A673 (cell line): Measurements from ENCODE around the gene BPI. TPM values are rescaled to one million over a fixed set of nuclear protein-coding genes. Genes with fewer than 3 reads are reported as not detected.

ENCODE experiments used
- BruUV-seq: library from RNA; stranded (reverse); fragments of 400-500 nt; replicated peaks from 2 replicates; lab custom pipeline; 2021; lab: Mats Ljungman, UMichigan
- CTCF ChIA-PET: fragments of 300-600 bp; sonication (Branson Sonifier 250); formaldehyde crosslinking; loops from one replicate; lab custom pipeline; 2022; ENCODE audit warnings: antibody characterized with exemption; lab: Charles Lee
- POLR2A ChIA-PET: fragments of 300-600 bp; sonication (Branson Sonifier 250); formaldehyde crosslinking; loops from one replicate; lab custom pipeline; 2022; ENCODE audit warnings: antibody characterized with exemption; ENCODE audit not compliant: low non-redundant PET; lab: Charles Lee
- DNase-seq: peaks from one replicate; pipeline ENCODE4 v3.0.0-alpha.2; 2015; ENCODE audit warnings: low spot score
- H3K27ac ChIP-seq: fragments of 200-600 bp; sonication (generic); 2 replicates; pipeline ENCODE4 v1.5.1; 2016; ENCODE audit warnings: mixed run types, low read depth, mild to moderate bottlenecking, mixed read lengths, antibody characterized with exemption, low read length; ENCODE audit not compliant: poor library complexity, severe bottlenecking
- H3K27me3 ChIP-seq: fragments of 200-600 bp; sonication (generic); replicated peaks from 2 replicates; pipeline ENCODE4 v1.6.1; 2017; ENCODE audit warnings: mixed run types, low read depth, mild to moderate bottlenecking, mixed read lengths, antibody characterized with exemption, low read length; ENCODE audit not compliant: insufficient read depth, poor library complexity
- H3K36me3 ChIP-seq: fragments of 200-600 bp; sonication (generic); 2 replicates; pipeline ENCODE4 v1.6.1; 2016; ENCODE audit warnings: mixed run types, mild to moderate bottlenecking, mixed read lengths, antibody characterized with exemption, low read length; ENCODE audit not compliant: insufficient read depth, poor library complexity, severe bottlenecking
- H3K4me1 ChIP-seq: fragments of 200-600 bp; sonication (generic); 2 replicates; pipeline ENCODE4 v1.6.1; 2017; ENCODE audit warnings: mixed run types, mild to moderate bottlenecking, mixed read lengths, antibody characterized with exemption, low read length; ENCODE audit not compliant: insufficient read depth, poor library complexity, severe bottlenecking
- H3K4me3 ChIP-seq: fragments of 200-600 bp; sonication (generic); 2 replicates; pipeline ENCODE4 v1.5.1; 2016; ENCODE audit warnings: low read depth, mixed run types, mild to moderate bottlenecking, mixed read lengths, low read length; ENCODE audit not compliant: poor library complexity, severe bottlenecking
- H3K9me3 ChIP-seq: fragments of 200-600 bp; sonication (generic); 2 replicates; pipeline ENCODE4 v1.6.1; 2016; ENCODE audit warnings: mixed run types, low read depth, mild to moderate bottlenecking, mixed read lengths, antibody characterized with exemption, low read length; ENCODE audit not compliant: poor library complexity, severe bottlenecking
- CTCF ChIP-seq: fragments of 300-800, 200-600 bp; sonication (generic); conservative IDR thresholded peaks from 2 replicates; pipeline ENCODE4 v1.5.1; 2017; ENCODE audit warnings: low read depth, mild to moderate bottlenecking, antibody characterized with exemption, low read length, moderate library complexity, mixed read lengths
- EZH2 ChIP-seq: fragments of 200-600 bp; sonication (generic); IDR thresholded peaks from 2 replicates; pipeline ENCODE4 v1.6.1; 2017; ENCODE audit warnings: borderline replicate concordance, low read depth, mild to moderate bottlenecking, mixed read lengths, antibody characterized with exemption, low read length; ENCODE audit not compliant: poor library complexity, severe bottlenecking
- intact Hi-C: fragments of 100-400 bp; cut with micrococcal nuclease; formaldehyde crosslinking; loops from one replicate; pipeline ENCODE4 v1.10.0; 2022; ENCODE audit not compliant: unreplicated experiment
- total RNA-seq: library from RNA; stranded (reverse); gene quantifications from 2 replicates; pipeline ENCODE4 v1.2.3, GENCODE V29; 2021

Gene BPI
- total RNA-seq, 1 experiment from 2014 or later = not detected

GRCh38 chr20:38340693-38341092 lies 36.7 kb downstream of the BPI start:
- CTCF ChIA-PET = no interaction called here
- no TSS peak for BruUV-seq
- peaks cover 6% of the 10 kb centered on the region for H3K9me3 ChIP-seq

GRCh38 chr20:38342216-38342615 lies 38.3 kb downstream of the BPI start:
- H3K4me1 ChIP-seq = no peaks in the 10 kb centered on the region
- H3K9me3 ChIP-seq = peaks cover 6% of the 10 kb centered on the region
- CTCF ChIA-PET = no interaction called here
- H3K27me3 ChIP-seq = no peaks in the 10 kb centered on the region
- H3K4me3 ChIP-seq = no peak overlapping the region
- H3K27ac ChIP-seq = no peak overlapping the region
- TF ChIP-seq EZH2 (no peak), CTCF (no peak)
- no TSS peak for BruUV-seq
- no peak for DNase-seq
- intact Hi-C loops = no loop called here
- POLR2A ChIA-PET = interaction anchor here (0.7 kb wide), 1 partner anchor 262 kb away, joined by 3 read pairs; no protein-coding TSS in a partner anchor
- H3K36me3 ChIP-seq = no peaks in the 10 kb centered on the region

More at GRCh38 chr20:38340693-38341092, 36.7 kb downstream of the BPI start:
- TF ChIP-seq EZH2 (no peak), CTCF (no peak)
- POLR2A ChIA-PET = no interaction called here
- intact Hi-C loops = no loop called here
- H3K27ac ChIP-seq = no peak overlapping the region
- no peak overlapping the region for H3K4me3 ChIP-seq
- H3K27me3 ChIP-seq = peaks cover 6% of the 10 kb centered on the region
- H3K36me3 ChIP-seq = no peaks in the 10 kb centered on the region
- DNase-seq = no peak
- no peaks in the 10 kb centered on the region for H3K4me1 ChIP-seq

GRCh38 chr20:38342713-38343310 lies 38.9 kb downstream of the BPI start:
- no peak overlapping the region for H3K27ac ChIP-seq
- H3K9me3 ChIP-seq = peaks cover 3% of the 10 kb centered on the region
- no TSS peak for BruUV-seq
- no peaks in the 10 kb centered on the region for H3K27me3 ChIP-seq
- no peaks in the 10 kb centered on the region for H3K4me1 ChIP-seq
- ChIA-PET POLR2A (no interaction called here), CTCF (no interaction called here)
- TF ChIP-seq CTCF = no peak
- TF ChIP-seq EZH2 = no peak
- H3K4me3 ChIP-seq = no peak overlapping the region
- intact Hi-C loops = no loop called here
- no peaks in the 10 kb centered on the region for H3K36me3 ChIP-seq
- no peak for DNase-seq
